MCF 10A (cell line): ENCODE data around the gene SLC25A17. TPM values are rescaled to one million over a fixed set of nuclear protein-coding genes. Genes with fewer than 3 reads are reported as not detected.

Source experiments
- microRNA-seq: library from miRNA; unstranded; fragments of <30 nt; microRNA quantifications from one replicate; pipeline ENCODE4 v1.2.0, GENCODE V29; 2022
- total RNA-seq: library from RNA; stranded (reverse); gene quantifications from 2 replicates; pipeline ENCODE4 v1.2.3, GENCODE V29; 2022

SLC25A17 gene
- total RNA-seq, 1 experiment from 2014 or later, result 22.3 TPM

Small RNA genes within 50 kb of the gene (microRNA-seq; reads per million reads assigned to microRNA genes)
- gene MIR4766, result 2.2 reads per million, percentile 16 among the genes with 10 or more reads in this experiment

Other genes with a start within 250 kb of the SLC25A17 start
- 47.2 and 52.7 TPM in 2 replicates for gene MRTFA, start 182.6 kb downstream of the SLC25A17 start, total RNA-seq
- gene MCHR1, start 139.9 kb downstream of the SLC25A17 start, total RNA-seq, result not detected in 2 replicates
- gene ST13, start 37.3 kb upstream of the SLC25A17 start, total RNA-seq, result 191 and 231 TPM in 2 replicates
- gene XPNPEP3, start 37.8 kb upstream of the SLC25A17 start, total RNA-seq, result 33.1 and 47.2 TPM in 2 replicates
- not detected in 2 replicates for gene DNAJB7, start 42.8 kb upstream of the SLC25A17 start, total RNA-seq
- gene RBX1, start 132.0 kb upstream of the SLC25A17 start, total RNA-seq, result 46.7 and 71.3 TPM in 2 replicates